Sigmoid colon (tissue), 7 donors: ENCODE measurements around the gene CACNA1C. TPM values are rescaled to one million over a fixed set of nuclear protein-coding genes. Genes with fewer than 3 reads are reported as not detected.

ENCODE experiments used
- DNase-seq: peaks from one replicate; pipeline ENCODE4 v3.0.0-alpha.2; 2019
- H3K27ac ChIP-seq, 4 donors: fragments of 200-600 bp; sonication (generic); one replicate each; pipeline ENCODE4 v1.5.1; 2016 to 2019; ENCODE audit warnings: mild to moderate bottlenecking in 1 of 4
- H3K27me3 ChIP-seq, 3 donors: fragments of 200-600 bp; sonication (generic); one replicate each; pipeline ENCODE4 v1.5.1; 2019; ENCODE audit warnings: mild to moderate bottlenecking in 1 of 3
- H3K36me3 ChIP-seq, 4 donors: fragments of 200-600 bp; sonication (generic); one replicate each; pipeline ENCODE4 v1.5.1; 2016 to 2019
- H3K4me1 ChIP-seq, 4 donors: fragments of 200-600 bp; sonication (generic); one replicate each; pipeline ENCODE4 v1.5.1; 2017 to 2019
- H3K4me3 ChIP-seq, 4 donors: fragments of 200-600 bp; sonication (generic); one replicate each; pipeline ENCODE4 v1.5.1; 2017 to 2019; ENCODE audit warnings: mild to moderate bottlenecking in 2 of 4, moderate library complexity in 1 of 4
- H3K9me3 ChIP-seq, 4 donors: fragments of 200-600 bp in 3 of 4; sonication (generic) in 3 of 4; one replicate each; pipeline versions ENCODE4 v1.5.1 to v1.6.1; 2013 to 2019
- CTCF ChIP-seq, 4 experiments: fragments of 450-650 bp in 3 of 4; fragments of 200-600 bp in 1 of 4; IDR thresholded peaks; one replicate each; pipeline ENCODE4 v1.5.1; 2016 to 2019; ENCODE audit warnings: antibody characterized with exemption in 4 of 4, mild to moderate bottlenecking in 3 of 4, moderate library complexity in 2 of 4
- EP300 ChIP-seq, 4 donors: sonication (generic); formaldehyde crosslinking; IDR thresholded peaks; one replicate each; pipeline ENCODE4 v1.6.1; 2017; ENCODE audit warnings: antibody characterized with exemption in 4 of 4
- POLR2A ChIP-seq, 2 donors: fragments of 450-650 bp; IDR thresholded peaks; one replicate each; pipeline ENCODE4 v1.6.1; 2016; ENCODE audit warnings: antibody characterized with exemption in 2 of 2, mild to moderate bottlenecking in 2 of 2, moderate library complexity in 2 of 2
- POLR2AphosphoS5 ChIP-seq, 4 donors: sonication (generic); formaldehyde crosslinking; IDR thresholded peaks; one replicate each; pipeline ENCODE4 v1.6.1; 2017; ENCODE audit warnings: antibody characterized with exemption in 4 of 4
- WGBS, 2 donors: extraction: QIAGEN DNeasy Blood & Tissue Kit; methylation state at CpG; one replicate each; pipeline ENCODE4 v1.1.7; 2013; 5-methylcytosine and 5-hydroxymethylcytosine counted together
- intact Hi-C: fragments of 100-400 bp; cut with DNase I; formaldehyde crosslinking; loops from one replicate; pipeline ENCODE4 v1.15.1; 2023
- polyA plus RNA-seq, 3 donors: library from polyadenylated mRNA; stranded (reverse); fragments of 200-250 nt; gene quantifications; one replicate each; pipeline ENCODE4 v1.2.3, GENCODE V29; 2013
- total RNA-seq, 4 donors: library from RNA; depleted of rRNA; stranded (reverse); fragments of >200 nt; gene quantifications; one replicate each; pipeline ENCODE4 v1.1.0, GENCODE V29; 2016
- donor health status: healthy with polysubstance abuse.
- donor health status: Bipolar disorder and iron deficiency.
- donor health status: healthy.

CACNA1C gene
- total and polyA plus RNA-seq, 7 donors, result 0.46 to 213 (median 62.0) TPM

- Histone ChIP-seq H3K4me3 (no peak overlapping the region), H3K4me1 (peaks cover 0 to 98% (median 88%) of the 10 kb centered on the region in 4 donors), H3K36me3 (no peaks in the 10 kb centered on the region), H3K9me3 (no peaks in the 10 kb centered on the region), H3K27me3 (no peaks in the 10 kb centered on the region), H3K27ac (peak overlapping the region in 3 of 4 donors; percentile 78 to 94 (median 89))
- WGBS, 2 donors, result 51 to 78% methylated on average over 4 of the region's 4 CpGs
- intact Hi-C loops, result loop anchor here (5.0 kb wide), 1 partner anchor 286 kb away; no protein-coding TSS in a partner anchor
- no peak for DNase-seq
- TF ChIP-seq POLR2A (IDR thresholded peaks at IDR 0.05) (no peak), POLR2AphosphoS5 (IDR thresholded peaks at IDR 0.05) (peak; percentile 65 to 95 (median 86)), CTCF (IDR thresholded peaks at IDR 0.05) (no peak), EP300 (IDR thresholded peaks at IDR 0.05) (peak in 3 of 4 donors; percentile 64 to 66 (median 65))
Measured at GRCh38 chr12:2343681-2344080, 290.9 kb downstream of the CACNA1C start.

GRCh38 chr12:2344476-2344875 is 291.7 kb downstream of the CACNA1C start:
- no peaks in the 10 kb centered on the region for H3K27me3 ChIP-seq
- 93 to 97% methylated on average over 2 of the region's 2 CpGs for WGBS, 2 donors
- H3K27ac ChIP-seq, result peak overlapping the region in 3 of 4 donors; percentile 78 to 94 (median 89)

DNA sequence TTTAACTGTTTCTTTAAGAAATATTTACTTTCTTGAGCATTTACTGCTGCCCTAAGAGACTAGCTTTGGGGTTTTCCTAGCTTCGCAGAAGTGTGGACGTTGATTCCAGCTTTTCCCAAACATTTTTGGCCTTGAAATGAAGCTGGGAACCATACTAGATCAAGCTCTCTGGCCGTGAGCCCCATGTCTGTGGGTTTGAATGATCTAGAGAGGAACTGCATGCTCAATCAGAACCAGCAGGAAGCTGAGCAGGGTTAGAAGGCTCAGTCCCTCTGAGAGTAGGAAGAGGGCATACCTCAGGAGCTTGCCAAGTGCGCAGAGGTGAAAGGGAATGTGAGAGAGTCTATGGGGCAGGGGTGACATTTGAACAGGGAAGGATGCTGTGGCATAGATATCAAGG is 292.1 kb downstream of the CACNA1C start:
- Histone ChIP-seq H3K9me3 (no peaks in the 10 kb centered on the region), H3K27ac (peak overlapping the region in 3 of 4 donors; percentile 78 to 94 (median 89)), H3K36me3 (no peaks in the 10 kb centered on the region), H3K27me3 (no peaks in the 10 kb centered on the region), H3K4me3 (no peak overlapping the region), H3K4me1 (peaks cover 0 to 100% (median 88%) of the 10 kb centered on the region in 4 donors)
- 54 to 76% methylated on average over 4 of the region's 4 CpGs for WGBS, 2 donors
- TF ChIP-seq CTCF (IDR thresholded peaks at IDR 0.05), result no peak
- no peak for TF ChIP-seq POLR2AphosphoS5 (IDR thresholded peaks at IDR 0.05)
- intact Hi-C loops, result loop anchor here (5.0 kb wide), 1 partner anchor 288 kb away; no protein-coding TSS in a partner anchor
- no peak for DNase-seq

More at GRCh38 chr12:2344476-2344875, 291.7 kb downstream of the CACNA1C start:
- H3K4me3 ChIP-seq, result no peak overlapping the region
- intact Hi-C loops, result loop anchor here (5.0 kb wide), 1 partner anchor 287 kb away; no protein-coding TSS in a partner anchor
- peaks cover 0 to 99% (median 90%) of the 10 kb centered on the region in 4 donors for H3K4me1 ChIP-seq
- no peaks in the 10 kb centered on the region for H3K36me3 ChIP-seq
- no peaks in the 10 kb centered on the region for H3K9me3 ChIP-seq
- no peak for DNase-seq
- no peak for TF ChIP-seq POLR2AphosphoS5 (IDR thresholded peaks at IDR 0.05)

GRCh38 chr12:2345902-2346301 is 293.1 kb downstream of the CACNA1C start:
- DNase-seq, result no peak
- WGBS, 2 donors, result 89% methylated on average over 11 of the region's 11 CpGs
- Histone ChIP-seq H3K9me3 (no peaks in the 10 kb centered on the region), H3K27me3 (no peaks in the 10 kb centered on the region), H3K4me3 (no peak overlapping the region), H3K27ac (peak overlapping the region in 3 of 4 donors; percentile 78 to 94 (median 89)), H3K4me1 (peaks cover 0 to 96% (median 86%) of the 10 kb centered on the region in 4 donors), H3K36me3 (no peaks in the 10 kb centered on the region)
- TF ChIP-seq POLR2A (IDR thresholded peaks at IDR 0.05) (no peak), EP300 (IDR thresholded peaks at IDR 0.05) (no peak), CTCF (IDR thresholded peaks at IDR 0.05) (no peak), POLR2AphosphoS5 (IDR thresholded peaks at IDR 0.05) (no peak)
- intact Hi-C loops, result no loop called here

DNA sequence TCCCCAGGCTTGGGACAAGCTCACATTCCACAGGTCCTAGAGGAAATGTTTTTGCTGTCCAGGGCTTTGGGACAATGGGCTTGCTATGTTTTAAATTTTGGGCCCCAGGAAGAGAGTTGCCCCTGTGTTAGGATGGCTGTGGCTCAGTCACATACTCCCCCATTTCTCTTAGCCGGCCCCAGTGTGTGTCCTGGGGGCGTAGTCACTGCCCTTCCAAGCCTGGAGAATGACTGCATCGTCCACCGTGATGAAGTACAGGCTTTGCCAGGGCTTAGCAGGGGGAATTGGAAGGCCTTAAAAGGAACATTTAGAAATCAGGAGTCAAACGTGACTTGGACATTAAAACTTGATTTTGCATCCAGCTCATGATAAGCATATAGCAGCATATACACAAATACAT is 293.6 kb downstream of the CACNA1C start:
- H3K36me3 ChIP-seq, result no peaks in the 10 kb centered on the region
- TF ChIP-seq POLR2AphosphoS5 (IDR thresholded peaks at IDR 0.05) (peak in 3 of 4 donors; percentile 50 to 61 (median 53)), EP300 (IDR thresholded peaks at IDR 0.05) (no peak)
- intact Hi-C loops, result no loop called here
- H3K4me1 ChIP-seq, result peaks cover 0 to 92% (median 84%) of the 10 kb centered on the region in 4 donors
- DNase-seq, result no peak
- no peak overlapping the region for H3K4me3 ChIP-seq
- H3K27ac ChIP-seq, result peak overlapping the region; percentile 77 to 94 (median 84)
- WGBS, 2 donors, result 83 to 88% methylated on average over 5 of the region's 5 CpGs
- H3K9me3 ChIP-seq, result no peaks in the 10 kb centered on the region
- no peaks in the 10 kb centered on the region for H3K27me3 ChIP-seq
